Fibroblast of lung (primary cell): ENCODE data around the gene VPS26B.

Source experiments
- CTCF ChIP-seq, 2 donors: IDR thresholded peaks in 1 of 2; conservative IDR thresholded peaks in 1 of 2; 1 replicate in 1 of 2; 2 replicates in 1 of 2; pipeline ENCODE4 v1.5.1; 2011 to 2012; ENCODE audit warnings: low read length in 2 of 2, control low read depth in 1 of 2, inconsistent platforms in 1 of 2, low read depth in 1 of 2, mild to moderate bottlenecking in 1 of 2
- EZH2 ChIP-seq: IDR thresholded peaks from 2 replicates; pipeline ENCODE4 v1.5.1; 2012; ENCODE audit warnings: low read length, control low read depth, mild to moderate bottlenecking; ENCODE audit errors: missing control alignments

GRCh38 chr11:134250675-134251074, 26.2 kb downstream of the VPS26B start:
- TF ChIP-seq CTCF (conservative IDR thresholded peaks at IDR 0.05 in 1 of 2, IDR thresholded peaks at IDR 0.05 in 1 of 2; ENCODE audit: low read depth in 1 of 2, low read length in 2 of 2) (no peak), EZH2 (no peak)
